HG02970 (cell line): ENCODE results near the gene RAB25.
"Not testable (repeated sequence)": the region's sequence is repeated elsewhere in the genome, so short reads cannot be mapped to it uniquely, and the experiment has no call there.

Experiments
- ATAC-seq: cut with Tn5 transposase; IDR thresholded peaks from one replicate; pipeline ENCODE4 v1.9.1; 2021; ENCODE audit warnings: mild to moderate bottlenecking, moderate library complexity, moderate number of reproducible peaks; ENCODE audit not compliant: unreplicated experiment, low FRiP score

The RAB25 gene

DNA sequence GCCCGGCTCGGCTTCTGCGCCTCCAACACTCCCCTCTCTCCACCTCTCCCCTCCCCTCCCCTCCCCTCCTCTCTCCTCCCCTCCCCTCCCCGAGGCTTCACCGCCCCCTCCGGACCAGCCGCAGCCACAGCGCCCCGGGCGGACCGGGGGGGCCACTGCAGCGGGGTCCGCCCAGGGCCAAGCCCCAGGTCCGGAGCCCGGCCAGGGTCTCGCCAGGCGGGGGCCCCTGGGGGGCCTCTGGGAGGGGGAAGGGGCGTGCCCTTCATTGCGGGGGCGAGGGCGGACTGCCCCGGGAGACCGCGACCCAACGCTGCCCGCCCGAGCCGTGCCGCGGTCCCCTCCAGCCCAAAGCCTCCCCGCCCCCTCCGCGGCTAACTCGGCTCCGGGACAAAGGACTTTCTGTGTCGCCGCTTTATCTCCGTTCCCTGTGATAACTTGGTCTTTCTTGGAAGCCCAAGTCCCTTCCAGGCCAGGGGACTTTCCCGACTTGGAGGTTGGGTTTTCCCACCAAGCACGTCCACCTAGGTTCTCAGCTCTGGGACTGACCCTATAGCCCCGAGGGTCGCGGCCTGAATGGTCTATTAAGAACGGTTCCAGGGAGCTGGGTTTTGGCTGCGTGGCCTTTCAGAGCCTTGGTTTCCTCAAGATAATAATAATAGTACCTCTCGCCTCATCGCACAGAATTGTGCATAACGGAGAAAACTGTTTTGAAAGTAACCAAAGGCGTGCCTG lies 7.0 kb upstream of the RAB25 start, which contains the start of gene UBQLN4:
Gene UBQLN4 (minus strand): TSS at position 31 of the 732 bp plus-strand sequence. CDS start 97 bp downstream, outside the sequence.
- ATAC-seq: peak; percentile 47

DNA sequence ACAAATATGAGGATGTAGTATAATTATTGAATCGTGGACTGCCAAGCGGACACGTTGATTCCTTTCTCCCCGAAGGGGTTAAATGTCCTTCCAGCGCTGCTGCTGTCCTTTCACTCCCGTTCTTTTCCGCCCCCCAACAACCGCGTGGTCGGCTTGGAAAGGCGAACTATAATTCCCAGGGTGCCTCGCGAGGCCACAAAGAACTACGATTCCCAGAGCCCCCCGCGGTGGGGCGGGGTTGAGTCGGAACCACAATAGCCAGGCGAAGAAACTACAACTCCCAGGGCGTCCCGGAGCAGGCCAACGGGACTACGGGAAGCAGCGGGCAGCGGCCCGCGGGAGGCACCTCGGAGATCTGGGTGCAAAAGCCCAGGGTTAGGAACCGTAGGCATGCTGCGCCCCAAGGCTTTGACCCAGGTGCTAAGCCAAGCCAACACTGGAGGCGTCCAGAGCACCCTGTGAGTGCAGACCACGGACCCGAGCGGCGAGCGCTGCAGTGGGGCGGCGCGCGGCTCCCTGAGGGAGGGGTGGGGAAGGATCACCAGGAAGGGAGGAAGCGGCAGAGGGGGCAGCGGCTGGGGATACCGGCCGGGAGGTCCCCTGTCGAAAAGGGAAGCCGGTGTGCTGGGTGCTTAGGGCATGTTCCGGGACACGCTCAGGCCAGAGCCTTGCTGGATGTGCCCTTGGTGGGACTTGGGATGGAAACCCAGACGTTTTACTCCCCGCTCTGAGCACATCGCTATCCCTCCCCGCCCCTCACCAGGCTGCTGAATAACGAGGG lies 6.3 kb upstream of the RAB25 start, which contains the start of gene LAMTOR2:
Gene LAMTOR2 (plus strand): TSS at position 283 of the 781 bp plus-strand sequence. CDS start 108 bp downstream, at position 391.
- peak; percentile 70 for ATAC-seq

DNA sequence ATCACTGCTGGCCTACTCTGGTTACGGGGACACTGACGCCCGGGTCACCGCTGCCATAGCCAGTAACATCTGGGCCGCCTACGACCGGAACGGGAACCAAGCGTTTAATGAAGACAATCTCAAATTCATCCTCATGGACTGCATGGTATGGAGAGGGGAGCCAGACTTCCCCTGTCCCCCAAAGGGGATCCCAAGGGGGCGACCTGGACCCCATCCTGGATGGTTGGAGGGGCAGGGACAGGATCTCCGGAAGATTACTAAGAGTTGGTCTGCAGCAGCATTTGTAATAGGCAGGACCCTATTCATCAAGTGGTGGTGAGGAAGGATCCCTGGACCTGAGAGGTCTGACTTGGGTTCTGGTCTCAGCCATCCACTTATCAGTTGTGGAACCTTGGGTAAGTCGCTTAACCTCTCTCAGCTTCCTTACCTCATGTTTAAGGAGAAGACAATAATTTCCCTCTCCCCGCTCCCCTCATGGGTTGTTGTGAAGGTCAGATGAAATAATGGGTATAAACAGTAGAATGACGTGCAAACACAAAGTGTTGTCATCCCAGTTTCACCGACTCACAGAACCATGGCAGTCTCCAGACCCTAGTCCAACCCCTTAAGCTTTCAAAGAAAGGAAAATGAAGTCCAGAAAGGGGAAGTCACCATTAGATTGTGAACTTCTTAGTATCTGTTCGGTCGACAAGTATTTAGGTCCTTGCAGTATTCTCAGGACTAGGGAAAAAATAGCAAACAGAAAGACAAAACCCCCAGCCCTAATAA lies 5.5 kb upstream of the RAB25 start:
- ATAC-seq: no peak

DNA sequence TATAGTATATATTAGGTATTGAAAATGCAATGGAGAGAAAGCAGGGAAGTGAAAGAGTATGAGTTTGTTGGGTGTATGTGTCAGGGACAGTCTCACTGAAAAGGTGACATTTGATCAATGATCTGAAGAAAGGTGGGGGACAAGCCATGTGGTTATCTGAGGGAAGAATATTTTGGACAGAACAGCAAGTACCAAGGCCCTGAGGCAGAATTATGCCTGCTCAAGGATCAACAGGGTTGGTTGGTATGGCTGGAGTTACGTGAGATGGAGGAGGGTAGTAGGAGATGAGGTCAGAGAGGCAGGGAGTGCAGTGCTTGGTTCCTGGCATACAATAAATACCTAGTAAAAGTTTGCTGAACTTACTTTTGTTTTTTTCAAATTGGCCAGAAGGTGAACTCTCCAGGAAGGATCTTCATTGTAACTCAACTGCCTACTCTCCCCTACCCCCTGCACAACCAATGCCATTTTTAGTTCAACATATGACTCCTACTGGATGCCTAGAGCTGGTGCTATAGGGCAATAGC lies 4.6 kb upstream of the RAB25 start:
- ATAC-seq: no peak

DNA sequence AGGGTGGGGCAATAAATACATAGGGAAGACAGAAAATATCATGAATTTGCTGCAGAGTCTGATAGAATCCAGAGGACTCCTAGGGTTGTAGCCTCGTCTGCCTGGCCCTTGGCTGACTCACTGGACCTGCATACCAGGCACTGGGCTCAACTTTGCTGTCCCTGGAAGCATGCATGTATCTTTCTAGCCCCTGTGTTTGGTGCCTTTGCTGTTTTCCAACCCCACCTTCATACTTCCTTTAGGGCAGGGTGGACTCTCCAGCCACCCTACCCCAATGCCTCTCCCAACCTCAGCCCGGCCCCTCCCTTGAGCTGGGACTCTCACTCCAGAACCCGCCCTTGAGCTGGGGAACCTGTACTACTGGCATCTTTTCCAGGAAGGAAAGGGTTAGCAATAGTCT lies 1.2 kb downstream of the RAB25 start:
- ATAC-seq: no peak

DNA sequence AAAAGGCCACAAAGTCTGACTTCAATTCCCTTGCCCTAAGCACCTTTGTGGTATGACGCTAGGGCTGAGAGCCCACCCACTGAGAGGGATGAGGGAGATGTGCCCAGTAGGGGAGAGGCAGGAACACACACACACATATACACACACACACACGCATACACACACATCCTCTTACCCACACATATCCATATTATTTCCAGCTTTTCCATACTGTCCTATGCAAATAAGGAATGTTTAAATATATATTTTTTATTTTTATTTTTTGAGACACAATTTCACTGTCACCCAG lies 3.0 kb downstream of the RAB25 start:
- no peak for ATAC-seq

DNA sequence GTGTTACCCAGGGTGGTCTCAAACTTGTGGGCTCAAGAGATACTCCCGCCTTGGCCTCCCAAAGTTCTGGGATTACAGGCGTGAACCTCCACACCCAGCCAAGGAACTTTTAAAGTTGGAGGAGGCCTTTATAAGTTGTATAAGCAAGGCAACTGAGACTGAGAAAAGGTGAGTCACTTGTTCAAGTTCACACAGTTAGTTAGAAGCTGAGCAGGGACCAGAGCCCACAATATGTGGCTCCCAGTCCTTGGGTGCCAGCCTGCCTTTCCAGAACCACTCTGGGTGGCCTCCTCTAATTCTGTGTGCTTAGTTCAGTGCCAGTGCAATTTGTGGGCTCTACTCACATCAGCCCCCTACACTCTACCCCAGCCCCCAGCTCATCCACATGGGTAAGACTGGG lies 3.7 kb downstream of the RAB25 start:
- ATAC-seq: no peak

DNA sequence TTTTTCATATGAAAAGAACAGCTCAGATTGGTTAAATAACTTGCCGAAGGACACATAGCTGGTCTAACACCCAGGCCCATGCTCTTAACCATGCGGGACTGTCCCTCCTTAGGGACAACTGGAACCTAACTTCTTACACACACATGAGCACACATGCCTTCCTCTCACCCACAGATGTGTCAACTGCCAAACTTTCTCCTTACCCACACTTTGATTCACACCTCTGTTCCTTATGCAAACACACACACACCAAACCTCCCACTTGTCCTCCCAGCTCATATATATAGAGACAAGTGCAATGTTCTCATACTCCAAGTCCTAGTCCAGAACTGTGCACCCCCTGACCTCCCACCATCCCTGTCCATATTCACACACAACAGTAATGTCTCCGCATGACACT lies 4.3 kb downstream of the RAB25 start:
- no peak for ATAC-seq

DNA sequence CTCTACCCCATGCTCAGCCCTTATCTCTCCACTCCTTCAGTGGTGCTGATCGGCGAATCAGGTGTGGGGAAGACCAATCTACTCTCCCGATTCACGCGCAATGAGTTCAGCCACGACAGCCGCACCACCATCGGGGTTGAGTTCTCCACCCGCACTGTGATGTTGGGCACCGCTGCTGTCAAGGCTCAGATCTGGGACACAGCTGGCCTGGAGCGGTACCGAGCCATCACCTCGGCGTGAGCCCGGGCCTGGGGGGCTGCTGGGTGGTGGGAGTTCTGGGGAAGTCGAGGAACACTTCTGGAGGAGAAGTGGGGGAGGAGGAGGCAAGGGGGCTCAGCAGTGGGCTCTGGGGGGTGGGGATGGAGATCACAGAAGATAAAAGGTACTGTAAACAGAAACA lies 4.9 kb downstream of the RAB25 start:
- no peak for ATAC-seq

DNA sequence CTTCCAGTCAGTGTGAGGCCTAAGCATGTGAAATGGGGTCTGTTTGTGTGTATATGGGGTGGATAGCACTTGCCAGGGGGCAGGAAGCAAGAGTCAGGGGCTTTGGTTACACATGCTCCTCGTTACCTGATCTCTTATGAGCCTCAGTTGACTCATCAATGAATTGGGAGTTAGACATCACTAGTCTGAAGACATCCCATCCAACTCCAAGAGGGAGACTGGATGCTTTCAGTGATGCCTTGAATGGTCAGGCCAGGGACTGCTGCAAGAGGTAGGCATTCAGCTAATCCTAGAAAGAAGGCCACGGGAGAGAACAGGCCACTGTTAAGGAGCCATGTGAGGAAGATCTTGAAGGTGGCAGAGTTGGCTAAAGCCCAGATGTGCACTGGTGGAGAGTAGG lies 6.3 kb downstream of the RAB25 start:
- no peak for ATAC-seq

DNA sequence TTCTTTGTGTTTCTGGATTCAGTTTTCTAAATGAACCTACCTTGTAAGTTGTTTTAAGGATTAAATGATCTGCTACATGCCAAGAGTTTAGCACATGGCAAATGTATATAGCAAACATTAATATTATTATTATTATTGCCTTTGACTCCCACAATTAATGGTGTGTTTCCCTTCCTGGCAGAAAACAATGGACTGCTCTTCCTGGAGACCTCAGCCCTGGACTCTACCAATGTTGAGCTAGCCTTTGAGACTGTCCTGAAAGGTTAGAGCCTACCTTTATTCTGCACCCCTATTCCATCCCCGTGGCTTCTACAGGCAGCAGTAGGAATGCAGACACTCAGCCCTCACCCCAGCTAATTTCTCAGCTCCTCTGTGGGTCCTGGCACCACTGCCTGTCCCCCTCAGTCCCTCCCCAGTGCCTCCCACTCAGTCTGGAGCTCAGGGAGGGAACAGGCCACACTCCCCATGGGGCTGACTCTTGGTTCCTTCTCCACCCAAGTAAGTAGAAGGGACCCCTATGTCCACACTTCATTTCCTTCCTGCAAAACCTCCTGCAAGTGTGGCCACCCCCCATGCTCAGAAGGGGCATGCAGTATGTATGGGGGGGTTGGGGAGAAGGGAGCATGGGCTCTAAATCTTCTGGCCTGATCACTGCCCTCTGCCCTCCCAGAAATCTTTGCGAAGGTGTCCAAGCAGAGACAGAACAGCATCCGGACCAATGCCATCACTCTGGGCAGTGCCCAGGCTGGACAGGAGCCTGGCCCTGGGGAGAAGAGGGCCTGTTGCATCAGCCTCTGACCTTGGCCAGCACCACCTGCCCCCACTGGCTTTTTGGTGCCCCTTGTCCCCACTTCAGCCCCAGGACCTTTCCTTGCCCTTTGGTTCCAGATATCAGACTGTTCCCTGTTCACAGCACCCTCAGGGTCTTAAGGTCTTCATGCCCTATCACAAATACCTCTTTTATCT lies 8.8 kb downstream of the RAB25 start:
- no peak for ATAC-seq

DNA sequence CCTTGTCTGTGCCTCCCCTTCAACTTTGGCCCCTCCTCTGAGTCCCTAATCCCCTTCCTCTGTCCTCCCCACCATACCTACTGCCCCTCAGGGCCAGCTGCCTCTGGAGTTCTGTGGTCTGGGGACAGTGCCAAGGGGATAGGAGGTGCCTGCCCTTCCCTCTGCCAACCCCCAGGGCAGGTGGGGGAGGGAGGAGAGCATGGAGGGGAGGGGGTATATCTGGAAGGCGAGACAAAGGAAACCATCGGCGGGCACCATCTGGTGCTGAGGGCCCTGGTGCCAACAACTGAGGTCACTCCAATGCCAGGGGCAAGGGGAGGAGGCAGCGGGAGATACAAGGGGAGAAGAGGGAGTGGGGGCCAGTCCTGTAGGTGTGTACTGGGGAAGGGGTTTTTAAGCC lies 9.6 kb downstream of the RAB25 start:
- no peak for ATAC-seq

DNA sequence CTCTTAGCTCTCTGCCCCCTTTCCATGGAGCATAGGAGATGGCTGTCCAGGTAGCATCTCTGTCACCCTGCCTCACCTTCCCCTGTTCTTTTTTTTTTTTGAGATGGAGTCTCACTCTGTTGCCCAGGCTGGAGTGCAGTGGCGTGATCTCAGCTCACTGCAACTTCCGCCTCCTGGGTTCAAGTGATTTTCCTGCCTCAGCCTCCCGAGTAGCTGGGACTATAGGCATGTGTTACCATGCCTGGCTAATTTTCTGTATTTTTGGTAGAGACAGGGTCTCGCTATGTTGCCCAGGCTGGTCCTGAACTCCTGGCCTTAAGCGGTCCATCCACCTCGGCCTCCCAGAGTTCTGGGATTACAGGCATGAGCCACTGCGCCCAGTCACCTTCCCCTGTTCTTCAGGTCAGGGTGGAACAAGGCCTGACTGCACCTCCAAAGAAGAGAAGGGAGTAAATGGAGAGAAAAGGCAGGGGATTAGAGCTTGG lies 10.4 kb downstream of the RAB25 start:
- not testable (repeated sequence) for ATAC-seq

DNA sequence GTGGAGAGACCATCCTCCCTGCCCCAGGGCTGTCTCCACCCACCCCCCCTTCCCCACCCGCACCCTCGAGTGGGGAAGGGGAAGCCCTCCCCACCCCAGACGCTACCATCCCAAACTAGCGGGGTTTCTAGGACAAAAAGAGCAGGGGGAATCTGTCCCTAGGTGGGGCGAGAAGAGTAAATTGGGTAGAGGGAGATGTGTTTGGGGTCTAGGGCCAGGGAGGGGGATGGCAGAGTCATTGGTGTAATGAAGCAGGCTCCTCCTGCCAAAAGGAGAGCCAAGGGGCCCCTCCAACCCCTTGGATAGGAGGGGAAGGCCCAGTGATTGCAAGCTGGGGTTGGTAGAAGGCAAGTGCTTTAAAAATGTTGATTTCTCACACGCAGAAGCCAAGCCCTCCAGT lies 11.3 kb downstream of the RAB25 start:
- ATAC-seq: no peak

DNA sequence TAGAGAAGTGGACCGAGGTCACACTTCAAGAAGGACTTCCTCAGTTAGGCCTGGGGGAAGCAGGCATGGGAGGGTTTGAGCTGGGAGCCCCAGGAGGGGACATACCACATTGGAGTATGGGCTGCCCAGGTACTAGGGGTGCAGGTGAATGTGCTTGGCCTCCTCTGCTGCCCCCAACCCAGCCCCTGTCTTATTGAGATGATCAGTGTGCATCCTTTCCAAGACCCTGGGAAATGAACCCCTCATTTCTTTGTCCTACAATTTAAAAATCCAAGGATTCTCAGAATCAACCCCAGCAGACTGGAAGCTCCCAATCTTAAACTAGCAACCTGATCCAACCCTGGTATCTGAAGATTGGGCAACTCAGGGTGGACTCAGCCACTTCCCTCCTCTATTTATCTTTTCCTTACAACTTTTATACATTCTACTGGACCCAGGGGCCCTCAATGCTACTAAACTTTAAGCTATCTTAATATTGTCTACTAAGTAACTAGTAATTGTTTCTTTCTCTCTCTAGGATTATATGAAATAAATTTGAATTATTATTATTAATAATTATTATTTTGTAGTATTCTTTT lies 12.2 kb downstream of the RAB25 start:
- no peak for ATAC-seq

DNA sequence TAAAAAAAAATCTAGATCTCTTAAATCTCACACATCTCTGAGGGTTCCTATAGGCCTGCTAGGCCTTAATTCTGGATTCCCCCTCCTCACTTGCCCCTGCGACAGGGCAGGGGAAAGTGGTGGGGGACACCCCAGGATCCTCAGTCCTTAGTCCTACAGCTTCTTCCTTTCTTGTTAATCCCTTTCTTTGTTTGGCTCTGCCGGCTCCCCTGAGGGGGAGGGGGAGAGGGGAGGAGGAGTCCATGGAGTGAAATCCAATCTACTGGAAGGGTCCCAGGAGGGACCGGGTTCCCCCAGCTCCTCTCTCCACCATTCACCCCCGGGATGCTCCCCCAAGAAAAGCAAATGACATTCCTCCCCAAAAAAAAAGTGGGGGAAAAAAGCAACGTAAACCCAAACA lies 12.8 kb downstream of the RAB25 start:
- ATAC-seq: no peak

DNA sequence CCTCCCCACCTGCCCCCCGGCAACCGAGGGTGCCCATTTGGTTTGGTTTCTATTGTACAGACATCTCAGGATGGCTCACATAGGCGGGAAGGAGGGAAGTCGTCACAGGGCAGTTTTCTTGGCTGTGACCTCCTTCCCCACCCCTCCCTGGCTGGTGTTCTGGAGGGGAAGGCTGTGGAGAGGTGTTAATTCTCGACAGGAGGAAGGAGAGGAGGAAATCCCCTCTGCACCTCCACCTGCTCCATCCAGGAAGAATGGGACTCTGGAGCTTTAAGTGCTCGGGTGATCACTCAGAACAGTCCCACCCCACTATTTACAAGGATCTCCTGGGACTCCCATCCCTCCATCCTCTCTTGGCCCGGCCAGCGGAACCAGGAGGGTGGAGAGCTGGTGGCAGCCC lies 13.7 kb downstream of the RAB25 start:
- ATAC-seq: no peak

DNA sequence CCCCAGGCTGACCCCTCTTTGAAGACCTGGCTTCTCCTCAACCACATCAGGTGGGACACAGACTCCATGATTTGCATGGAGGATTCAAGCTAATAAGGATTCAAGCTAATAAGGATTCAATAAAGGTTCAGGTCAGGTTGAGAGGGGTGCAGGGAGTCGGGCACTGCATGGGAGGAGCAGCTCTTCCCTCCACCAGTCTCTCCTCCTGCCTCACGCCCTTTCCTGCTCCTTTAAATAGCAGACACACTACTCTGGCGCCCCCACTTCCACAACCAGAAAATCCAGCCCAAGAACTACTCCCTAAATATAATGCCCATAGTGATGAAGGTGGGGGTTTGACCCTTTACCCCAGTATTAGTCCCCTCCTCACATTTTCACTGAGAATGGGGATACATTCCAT lies 14.2 kb downstream of the RAB25 start:
- no peak for ATAC-seq

DNA sequence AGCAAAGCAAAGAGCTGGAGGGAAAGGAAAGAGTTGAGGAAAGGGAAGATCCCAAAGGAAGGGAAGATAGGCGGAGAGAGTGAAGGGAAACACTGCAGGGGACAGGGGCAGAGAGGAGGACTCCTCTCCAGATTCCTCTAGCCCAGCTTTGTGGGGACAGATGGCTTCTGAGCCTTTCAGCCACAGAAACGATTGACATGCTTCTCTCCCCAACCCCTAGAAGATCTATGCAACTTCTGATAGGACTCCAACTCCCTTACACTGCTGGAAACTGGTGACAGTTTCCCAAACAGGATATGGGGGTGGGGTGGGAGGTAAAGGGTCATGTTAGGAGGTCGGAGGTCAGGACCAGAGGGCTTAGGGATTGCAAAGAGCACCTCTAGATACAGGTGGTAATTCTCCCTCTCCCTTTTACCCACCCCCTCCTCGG lies 14.8 kb downstream of the RAB25 start:
- no peak for ATAC-seq
